CD4-positive, alpha-beta T cell (primary cell): ENCODE measurements around the gene PTP4A2. TPM values are rescaled to one million over a fixed set of nuclear protein-coding genes. Genes with fewer than 3 reads are reported as not detected.
A peak's percentile ranks its signal among the peaks of the same experiment; 100 is the strongest.

Source experiments
- ATAC-seq: fragments of 200-7000 bp; cut with Tn5 transposase; one replicate; pipeline ENCODE4 v1.10.0; 2022; ENCODE audit warnings: mild to moderate bottlenecking; ENCODE audit not compliant: poor library complexity
- CTCF ChIA-PET: fragments of 350-600 bp; sonication (Branson Sonifier 250); formaldehyde crosslinking; loops from one replicate; lab custom pipeline; 2021; ENCODE audit warnings: antibody characterized with exemption, inconsistent platforms; lab: Charles Lee
- POLR2A ChIA-PET: fragments of 350-600 bp; sonication (Branson Sonifier 250); formaldehyde crosslinking; loops from one replicate; lab custom pipeline; 2021; ENCODE audit warnings: antibody characterized with exemption, inconsistent platforms; lab: Charles Lee
- DNase-seq, 14 experiments: peaks; one replicate each; pipeline ENCODE4 v3.0.0-alpha.2; 2013 to 2020; ENCODE audit warnings: mixed read lengths in 2 of 14
- H3K27ac ChIP-seq, 2 donors: one replicate each; pipeline versions ENCODE4 v1.5.1 to v1.7.0; 2013; ENCODE audit warnings: low read length in 2 of 2, low read depth in 1 of 2, mild to moderate bottlenecking in 1 of 2
- H3K27me3 ChIP-seq, 2 experiments: 1 replicate in 1 of 2; 2 replicates in 1 of 2; pipeline versions ENCODE4 v1.6.1 to v1.7.0; 2013; ENCODE audit warnings: low read length in 2 of 2, control low read depth in 1 of 2, mild to moderate bottlenecking in 1 of 2, moderate library complexity in 1 of 2; ENCODE audit not compliant: insufficient read depth in 2 of 2, control insufficient read depth in 1 of 2
- H3K36me3 ChIP-seq: one replicate; pipeline ENCODE4 v1.6.1; 2013; ENCODE audit warnings: low read length, control low read depth; ENCODE audit not compliant: insufficient read depth
- H3K4me1 ChIP-seq: one replicate; pipeline ENCODE4 v1.6.1; 2013; ENCODE audit warnings: low read length, control low read depth; ENCODE audit not compliant: insufficient read depth
- H3K4me3 ChIP-seq: one replicate; pipeline ENCODE4 v1.5.1; 2013; ENCODE audit warnings: mild to moderate bottlenecking, low read length, moderate library complexity
- H3K9me3 ChIP-seq, 2 experiments: 1 replicate in 1 of 2; 2 replicates in 1 of 2; pipeline versions ENCODE4 v1.6.1 to v1.7.0; 2013; ENCODE audit warnings: low read length in 2 of 2, mild to moderate bottlenecking in 2 of 2, control low read depth in 1 of 2, moderate library complexity in 1 of 2; ENCODE audit not compliant: control insufficient read depth in 1 of 2, insufficient read depth in 1 of 2
- H3K27ac Mint-ChIP-seq: one replicate; pipeline ENCODE4 v1.8.0; 2020; ENCODE audit warnings: mixed read lengths
- H3K27me3 Mint-ChIP-seq: one replicate; pipeline ENCODE4 v1.8.0; 2021; ENCODE audit warnings: mixed read lengths
- H3K36me3 Mint-ChIP-seq: one replicate; pipeline ENCODE4 v1.8.0; 2021; ENCODE audit warnings: low read depth, mixed read lengths
- H3K4me1 Mint-ChIP-seq: one replicate; pipeline ENCODE4 v1.8.0; 2021; ENCODE audit warnings: low read depth, mixed read lengths
- H3K4me3 Mint-ChIP-seq: one replicate; pipeline ENCODE4 v1.8.0; 2020; ENCODE audit warnings: mild to moderate bottlenecking, mixed read lengths
- H3K9me3 Mint-ChIP-seq: one replicate; pipeline ENCODE4 v1.8.0; 2020; ENCODE audit warnings: mixed read lengths
- intact Hi-C, 2 experiments: fragments of 100-400 bp; cut with DNase I in 1 of 2; cut with micrococcal nuclease in 1 of 2; formaldehyde crosslinking; loops; one replicate each; pipeline versions ENCODE4 v1.15.1 to v1.9.0; 2023 to 2025; cut with DNase I, micrococcal nuclease
- total RNA-seq, 174 experiments: library from RNA in 2 of 174; stranded (reverse) in 2 of 174; gene quantifications; one replicate each; pipeline ENCODE4 v1.2.3 and lab custom pipeline; 2021 to 2026
- TF ChIP-seq, protein P1 (sequence below): fragments of 200-600 bp; IDR thresholded peaks from one replicate; pipeline ENCODE4 v1.8.0; 2022; ENCODE audit warnings: antibody characterized with exemption, mild to moderate bottlenecking

The PTP4A2 gene
- total RNA-seq, 2 experiments from 2014 or later, result 282 to 287 TPM

DNA sequence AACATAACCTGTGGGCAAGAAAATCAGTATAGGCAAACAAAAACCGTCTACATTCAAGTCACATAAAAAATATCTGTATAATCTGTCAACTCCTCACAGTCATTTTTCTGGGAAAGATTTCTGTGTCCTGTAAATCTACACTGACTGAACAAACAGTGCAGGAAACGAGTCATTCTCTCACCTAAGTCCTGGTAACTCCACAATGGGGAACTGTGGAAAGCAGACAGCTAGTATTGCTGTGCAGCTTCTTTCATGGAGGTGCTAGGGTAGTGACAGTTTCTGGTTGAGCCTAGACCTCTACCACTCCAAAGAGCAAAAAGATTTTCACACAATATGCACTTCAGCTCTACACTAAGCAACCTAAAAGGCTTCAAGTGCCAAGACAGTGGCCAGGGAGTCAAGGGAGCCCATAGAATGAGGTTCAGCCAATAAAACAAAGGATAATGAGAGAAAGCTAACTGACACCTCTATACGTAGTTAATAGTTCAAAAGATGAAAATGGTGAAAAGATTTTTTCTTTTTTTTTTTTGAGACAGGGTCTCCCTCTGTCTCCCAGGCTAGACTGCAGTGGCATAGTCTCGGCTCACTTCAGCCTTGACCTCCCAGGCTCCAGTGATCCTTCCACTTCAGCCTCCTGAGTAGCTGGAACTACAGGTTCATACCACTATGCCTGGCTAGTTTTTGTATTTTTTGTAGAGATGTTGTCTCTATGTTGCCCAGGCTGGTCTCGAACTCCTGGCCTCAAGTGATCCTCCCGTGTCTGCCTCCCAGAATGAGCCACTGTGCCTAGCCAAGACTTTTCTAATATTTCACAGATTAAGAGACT is 5.5 kb downstream of the PTP4A2 start:
- peak overlapping the region; percentile 90 for H3K27ac Mint-ChIP-seq
- no peaks in the 10 kb centered on the region for H3K27me3 Mint-ChIP-seq
- peaks cover 52% of the 10 kb centered on the region for H3K4me1 ChIP-seq
- DNase-seq, result peak in 3 of 14 experiments; percentile 43 to 62 (median 52)
- H3K36me3 ChIP-seq, result peaks cover 2% of the 10 kb centered on the region
- H3K27ac ChIP-seq, result peak overlapping the region; percentile 55 to 63
- peaks cover 30% of the 10 kb centered on the region for H3K36me3 Mint-ChIP-seq
- H3K27me3 ChIP-seq, result no peaks in the 10 kb centered on the region
- TF ChIP-seq, protein P1, sequence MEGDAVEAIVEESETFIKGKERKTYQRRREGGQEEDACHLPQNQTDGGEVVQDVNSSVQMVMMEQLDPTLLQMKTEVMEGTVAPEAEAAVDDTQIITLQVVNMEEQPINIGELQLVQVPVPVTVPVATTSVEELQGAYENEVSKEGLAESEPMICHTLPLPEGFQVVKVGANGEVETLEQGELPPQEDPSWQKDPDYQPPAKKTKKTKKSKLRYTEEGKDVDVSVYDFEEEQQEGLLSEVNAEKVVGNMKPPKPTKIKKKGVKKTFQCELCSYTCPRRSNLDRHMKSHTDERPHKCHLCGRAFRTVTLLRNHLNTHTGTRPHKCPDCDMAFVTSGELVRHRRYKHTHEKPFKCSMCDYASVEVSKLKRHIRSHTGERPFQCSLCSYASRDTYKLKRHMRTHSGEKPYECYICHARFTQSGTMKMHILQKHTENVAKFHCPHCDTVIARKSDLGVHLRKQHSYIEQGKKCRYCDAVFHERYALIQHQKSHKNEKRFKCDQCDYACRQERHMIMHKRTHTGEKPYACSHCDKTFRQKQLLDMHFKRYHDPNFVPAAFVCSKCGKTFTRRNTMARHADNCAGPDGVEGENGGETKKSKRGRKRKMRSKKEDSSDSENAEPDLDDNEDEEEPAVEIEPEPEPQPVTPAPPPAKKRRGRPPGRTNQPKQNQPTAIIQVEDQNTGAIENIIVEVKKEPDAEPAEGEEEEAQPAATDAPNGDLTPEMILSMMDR, result no peak
- no peaks in the 10 kb centered on the region for H3K9me3 Mint-ChIP-seq
- no peaks in the 10 kb centered on the region for H3K9me3 ChIP-seq
- peak overlapping the region; percentile 30 for H3K4me3 ChIP-seq
- ChIA-PET CTCF (interaction anchor here (1.0 to 3.1 kb wide), 4 partner anchors 8 to 31 kb away, joined by 3 to 8 read pairs (median 5); no protein-coding TSS in a partner anchor), POLR2A (interaction anchor here (0.6 to 14.9 kb wide), 9 partner anchors 12 to 106 kb away, joined by 3 to 413 read pairs (median 3); no protein-coding TSS in a partner anchor)
- no peak for ATAC-seq
- peak overlapping the region; percentile 91 for H3K4me3 Mint-ChIP-seq
- peaks cover 88% of the 10 kb centered on the region for H3K4me1 Mint-ChIP-seq
- intact Hi-C loops, result loop anchor here in 1 of 2 experiments (5.0 kb wide), 1 partner anchor 35 kb away; no protein-coding TSS in a partner anchor

DNA sequence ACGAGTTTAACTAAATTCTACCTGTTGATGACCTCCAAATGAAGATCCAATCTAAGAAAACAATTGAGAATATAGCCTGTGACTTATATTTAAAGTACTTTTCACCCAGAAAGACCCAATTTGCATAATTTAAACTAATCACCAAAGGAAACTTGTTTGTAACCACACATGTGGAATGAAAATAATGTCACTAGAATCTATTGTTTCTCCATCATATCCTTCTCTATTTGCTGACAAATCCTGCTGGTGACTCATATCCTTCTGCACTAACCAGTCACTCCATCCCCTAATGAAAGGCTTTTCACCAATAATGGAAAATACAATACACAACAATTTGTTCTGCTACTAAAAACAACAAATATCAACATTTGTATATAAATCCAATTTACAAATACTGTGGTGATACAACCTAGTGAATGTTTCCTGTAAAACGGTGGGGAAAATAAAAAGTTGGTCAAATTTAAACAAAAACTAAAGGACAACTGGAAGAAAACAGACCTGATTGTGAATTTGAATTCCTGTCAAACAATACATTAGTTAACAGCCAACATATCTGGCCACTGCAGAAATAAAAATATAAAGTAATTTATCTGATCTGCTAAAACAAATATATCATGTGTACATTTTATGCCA is 6.5 kb downstream of the PTP4A2 start:
- peak overlapping the region; percentile 81 for H3K4me3 Mint-ChIP-seq
- H3K9me3 Mint-ChIP-seq, result no peaks in the 10 kb centered on the region
- Histone ChIP-seq H3K36me3 (peaks cover 2% of the 10 kb centered on the region), H3K4me1 (peaks cover 60% of the 10 kb centered on the region), H3K9me3 (no peaks in the 10 kb centered on the region), H3K27ac (peak overlapping the region; percentile 5 to 68), H3K27me3 (no peaks in the 10 kb centered on the region), H3K4me3 (peak overlapping the region; percentile 34)
- ATAC-seq, result no peak
- TF ChIP-seq, protein P1, result no peak
- peak in 3 of 14 experiments; percentile 49 to 68 (median 56) for DNase-seq
- POLR2A ChIA-PET, result interaction anchor here (0.8 to 2.6 kb wide), 6 partner anchors 12 to 83 kb away, joined by 3 to 19 read pairs (median 4); no protein-coding TSS in a partner anchor
- H3K27ac Mint-ChIP-seq, result peak overlapping the region; percentile 90
- CTCF ChIA-PET, result interaction anchor here (1.1 kb wide), 1 partner anchor 32 kb away, joined by 8 read pairs; no protein-coding TSS in a partner anchor
- H3K4me1 Mint-ChIP-seq, result peaks cover 89% of the 10 kb centered on the region
- no peaks in the 10 kb centered on the region for H3K27me3 Mint-ChIP-seq
- H3K36me3 Mint-ChIP-seq, result peaks cover 21% of the 10 kb centered on the region
- intact Hi-C loops, result loop anchor here in 1 of 2 experiments (5.0 kb wide), 1 partner anchor 34 kb away; no protein-coding TSS in a partner anchor
